Measurements from ENCODE around the gene TNS1.

GRCh38 chr2:217843324-217843723 lies 159.5 kb downstream of the TNS1 start:
- no peak for TF ChIP-seq EZH2 (IDR thresholded peaks at IDR 0.05; ENCODE audit: borderline replicate concordance)
- TF ChIP-seq, protein P1, sequence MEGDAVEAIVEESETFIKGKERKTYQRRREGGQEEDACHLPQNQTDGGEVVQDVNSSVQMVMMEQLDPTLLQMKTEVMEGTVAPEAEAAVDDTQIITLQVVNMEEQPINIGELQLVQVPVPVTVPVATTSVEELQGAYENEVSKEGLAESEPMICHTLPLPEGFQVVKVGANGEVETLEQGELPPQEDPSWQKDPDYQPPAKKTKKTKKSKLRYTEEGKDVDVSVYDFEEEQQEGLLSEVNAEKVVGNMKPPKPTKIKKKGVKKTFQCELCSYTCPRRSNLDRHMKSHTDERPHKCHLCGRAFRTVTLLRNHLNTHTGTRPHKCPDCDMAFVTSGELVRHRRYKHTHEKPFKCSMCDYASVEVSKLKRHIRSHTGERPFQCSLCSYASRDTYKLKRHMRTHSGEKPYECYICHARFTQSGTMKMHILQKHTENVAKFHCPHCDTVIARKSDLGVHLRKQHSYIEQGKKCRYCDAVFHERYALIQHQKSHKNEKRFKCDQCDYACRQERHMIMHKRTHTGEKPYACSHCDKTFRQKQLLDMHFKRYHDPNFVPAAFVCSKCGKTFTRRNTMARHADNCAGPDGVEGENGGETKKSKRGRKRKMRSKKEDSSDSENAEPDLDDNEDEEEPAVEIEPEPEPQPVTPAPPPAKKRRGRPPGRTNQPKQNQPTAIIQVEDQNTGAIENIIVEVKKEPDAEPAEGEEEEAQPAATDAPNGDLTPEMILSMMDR (IDR thresholded peaks at IDR 0.05; ENCODE audit: poor library complexity) = no peak

All from hepatocyte (in vitro differentiated cells).